GM21529 (cell line): ENCODE measurements around the gene SOWAHA.
"Not testable (repeated sequence)": the region's sequence is repeated elsewhere in the genome, so short reads cannot be mapped to it uniquely, and the experiment has no call there.

Source experiments
- ATAC-seq: cut with Tn5 transposase; IDR thresholded peaks from one replicate; pipeline ENCODE4 v1.9.1; 2021; ENCODE audit not compliant: unreplicated experiment

Gene SOWAHA

GRCh38 chr5:132806804-132807162 is 6.3 kb upstream of the SOWAHA start:
- ATAC-seq: not testable (repeated sequence)

- no peak for ATAC-seq
Observed at GRCh38 chr5:132807163-132807838, 5.8 kb upstream of the SOWAHA start.

DNA sequence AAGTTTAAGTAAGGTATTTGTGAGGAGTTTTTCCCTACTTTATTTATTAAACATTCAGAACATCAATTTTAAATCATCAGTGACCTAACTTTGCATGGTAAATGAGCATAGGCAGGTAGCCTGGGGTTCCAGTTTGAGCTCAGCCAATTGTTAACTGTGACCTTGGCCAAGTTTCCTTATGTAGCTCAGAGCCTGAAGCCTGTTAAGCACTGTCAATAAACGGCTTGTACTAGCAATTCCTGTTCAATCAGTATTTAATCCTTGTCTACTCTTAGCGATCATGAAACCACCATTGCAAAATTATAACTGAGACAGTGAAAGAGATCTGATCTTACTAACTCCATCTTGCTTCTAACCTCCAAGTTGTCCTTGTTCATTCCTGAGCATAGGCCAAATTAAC is 4.7 kb upstream of the SOWAHA start:
- no peak for ATAC-seq

- no peak for ATAC-seq
Observed at GRCh38 chr5:132808866-132809265, 4.2 kb upstream of the SOWAHA start.

GRCh38 chr5:132810605-132811004 is 2.5 kb upstream of the SOWAHA start:
- no peak for ATAC-seq

GRCh38 chr5:132812123-132812765 is 858 bp upstream of the SOWAHA start:
- ATAC-seq: no peak

GRCh38 chr5:132813599-132814502 is 749 bp downstream of the SOWAHA start:
- no peak for ATAC-seq

DNA sequence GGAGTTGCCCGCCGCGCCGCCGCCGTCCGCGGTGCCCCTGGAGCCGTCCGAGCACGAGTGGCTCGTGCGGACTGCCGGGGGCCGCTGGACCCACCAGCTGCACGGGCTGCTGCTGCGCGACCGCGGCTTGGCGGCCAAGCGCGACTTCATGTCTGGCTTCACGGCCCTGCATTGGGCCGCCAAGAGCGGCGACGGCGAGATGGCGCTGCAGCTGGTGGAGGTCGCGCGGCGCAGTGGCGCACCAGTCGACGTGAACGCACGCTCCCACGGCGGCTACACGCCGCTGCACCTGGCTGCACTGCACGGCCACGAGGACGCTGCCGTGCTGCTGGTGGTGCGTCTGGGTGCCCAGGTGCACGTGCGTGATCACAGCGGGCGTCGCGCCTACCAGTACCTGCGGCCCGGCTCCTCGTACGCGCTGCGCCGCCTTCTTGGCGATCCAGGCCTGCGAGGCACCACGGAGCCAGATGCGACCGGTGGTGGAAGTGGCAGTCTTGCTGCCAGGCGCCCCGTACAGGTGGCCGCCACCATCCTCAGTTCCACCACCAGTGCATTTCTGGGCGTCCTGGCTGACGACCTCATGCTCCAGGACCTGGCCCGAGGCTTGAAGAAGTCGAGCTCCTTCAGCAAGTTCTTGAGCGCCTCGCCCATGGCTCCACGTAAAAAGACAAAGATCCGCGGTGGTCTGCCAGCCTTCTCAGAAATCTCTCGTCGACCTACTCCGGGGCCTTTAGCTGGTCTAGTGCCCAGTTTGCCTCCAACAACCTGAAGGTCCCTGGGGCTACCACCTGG is 1.6 kb downstream of the SOWAHA start:
- no peak for ATAC-seq

- no peak for ATAC-seq
Observed at GRCh38 chr5:132815454-132815853, 2.4 kb downstream of the SOWAHA start.

DNA sequence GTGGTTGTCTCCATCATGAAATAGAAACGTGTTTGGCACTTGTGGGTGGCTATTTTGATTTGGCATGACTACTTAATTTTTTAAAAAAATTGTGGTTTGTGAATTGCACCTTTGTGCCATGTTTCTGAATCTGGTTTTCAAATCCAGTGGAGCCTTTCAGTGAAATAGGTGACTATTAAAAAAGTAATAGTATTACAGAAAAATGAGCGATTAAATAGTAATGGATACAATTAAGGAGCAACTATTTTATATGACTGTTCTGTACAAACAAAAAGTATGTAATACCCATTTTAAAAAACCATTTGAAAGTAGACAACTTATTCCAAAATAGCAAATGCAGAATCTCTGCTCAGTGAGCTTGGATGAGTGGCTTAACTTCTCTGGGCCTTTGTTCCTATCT is 3.0 kb downstream of the SOWAHA start:
- ATAC-seq: no peak

GRCh38 chr5:132816554-132816953 is 3.5 kb downstream of the SOWAHA start:
- no peak for ATAC-seq

GRCh38 chr5:132817011-132817410 is 3.9 kb downstream of the SOWAHA start:
- ATAC-seq: no peak

GRCh38 chr5:132819468-132819867 is 6.4 kb downstream of the SOWAHA start:
- no peak for ATAC-seq

- peak; percentile 85 for ATAC-seq
Observed at GRCh38 chr5:132820162-132820754, 7.2 kb downstream of the SOWAHA start.

DNA sequence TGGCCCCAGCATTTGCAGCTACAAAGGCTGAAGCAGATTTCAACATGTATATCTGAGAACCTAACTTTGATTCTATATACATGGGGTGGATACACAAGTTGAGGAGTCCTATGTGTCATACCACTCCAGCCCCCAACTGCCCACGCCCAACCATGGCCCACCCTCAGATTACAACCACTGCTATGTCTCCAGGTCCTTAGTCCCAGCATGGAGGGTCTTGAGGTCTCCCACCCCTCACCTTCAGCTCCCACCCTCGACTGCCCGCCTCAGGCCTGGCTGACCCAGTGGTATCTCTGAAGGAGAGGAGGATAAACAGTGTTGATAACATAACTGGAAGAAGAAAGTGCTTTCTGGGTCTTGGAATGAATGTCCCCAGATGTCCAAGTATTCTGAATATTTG is 8.2 kb downstream of the SOWAHA start:
- no peak for ATAC-seq

- no peak for ATAC-seq
Observed at GRCh38 chr5:132821791-132822190, 8.7 kb downstream of the SOWAHA start.

DNA sequence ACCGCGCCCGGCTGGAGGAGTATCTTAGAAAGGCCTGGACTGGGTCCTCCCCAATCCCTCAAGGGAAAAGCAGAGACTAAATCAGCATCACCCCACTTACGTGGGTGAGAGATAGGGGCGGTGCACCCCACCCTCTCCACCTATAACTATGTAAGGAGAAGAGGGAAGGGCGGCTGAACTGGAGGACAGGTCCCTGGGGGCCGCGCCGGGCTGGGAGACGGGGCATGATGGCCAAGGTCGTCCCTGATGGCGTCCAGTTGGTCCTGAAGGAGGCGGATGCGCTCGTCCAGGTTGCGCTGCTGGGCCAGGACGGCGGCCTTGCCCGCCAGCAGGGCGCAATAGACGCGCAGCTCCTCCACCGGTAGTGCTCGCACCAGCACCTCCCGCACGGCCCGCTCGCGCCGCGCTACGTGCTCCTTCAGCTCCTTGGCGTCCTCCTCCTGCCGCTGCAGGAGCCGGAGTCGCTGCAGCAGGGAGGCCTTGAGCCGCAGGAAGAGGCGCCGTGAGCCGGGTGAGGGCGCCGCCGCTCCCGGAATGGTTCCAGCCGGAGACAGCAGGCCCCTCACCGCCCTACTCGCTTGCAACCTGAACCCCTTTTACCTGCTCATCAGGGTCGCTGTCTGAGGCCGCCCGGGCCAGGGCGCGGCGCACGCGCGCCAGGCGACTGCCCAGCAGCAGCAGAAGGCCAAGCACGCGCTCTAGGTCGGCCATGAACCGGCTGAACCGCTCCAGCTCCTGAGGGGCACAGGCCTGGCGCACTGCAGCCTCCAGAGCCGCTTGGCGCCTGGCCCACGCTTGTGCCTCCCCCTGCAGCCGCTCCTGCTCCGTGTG is 9.8 kb downstream of the SOWAHA start:
- ATAC-seq: no peak

GRCh38 chr5:132823481-132824050 is 10.5 kb downstream of the SOWAHA start:
- ATAC-seq: no peak

DNA sequence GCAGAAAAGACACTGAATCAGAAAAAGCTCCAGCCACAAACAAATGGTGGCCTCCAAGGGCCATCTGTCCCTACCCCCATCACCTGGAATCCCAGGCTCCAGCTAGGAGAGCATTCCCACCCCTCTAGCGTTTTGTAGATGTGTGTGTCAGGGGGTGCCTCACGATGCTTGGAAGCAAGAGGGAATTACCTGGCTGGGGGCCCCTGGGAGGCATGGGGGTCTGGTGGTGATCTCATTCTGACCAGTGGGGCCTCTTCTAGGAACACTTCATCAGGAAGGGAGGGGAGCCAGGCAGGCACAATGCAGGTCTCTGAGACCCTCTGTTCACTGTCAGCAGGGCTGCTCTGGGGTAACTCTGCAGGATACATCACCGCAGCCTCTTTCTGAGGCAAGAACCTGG is 11.3 kb downstream of the SOWAHA start:
- no peak for ATAC-seq
